SK-N-SH treated with all-trans-retinoic acid at 6 μM for 48 hours (cell line): ENCODE data around the gene USP40.

Source experiments
- ATAC-seq: fragments of 200-7000 bp; cut with Tn5 transposase; 3 replicates; pipeline ENCODE4 v1.9.1; 2020; ENCODE audit warnings: mild to moderate bottlenecking, moderate library complexity
- ARNTL ChIP-seq: fragments of 450-650 bp; formaldehyde crosslinking; IDR thresholded peaks from 2 replicates; pipeline ENCODE4 v1.5.0; 2020; ENCODE audit warnings: low read depth, mild to moderate bottlenecking, moderate library complexity, borderline replicate concordance
- BACH2 ChIP-seq: fragments of 250-450 bp; sonication (Bioruptor Pico); IDR thresholded peaks from 2 replicates; pipeline ENCODE4 v1.9.0; 2021; ENCODE audit warnings: mild to moderate bottlenecking, borderline replicate concordance
- CREB5 ChIP-seq: fragments of 250-450 bp; sonication (Bioruptor Pico); IDR thresholded peaks from 2 replicates; pipeline ENCODE4 v1.5.1; 2020; ENCODE audit warnings: low read depth, mild to moderate bottlenecking, moderate library complexity
- CSDC2 ChIP-seq: fragments of 250-450 bp; sonication (Bioruptor Pico); IDR thresholded peaks from 2 replicates; pipeline ENCODE4 v1.5.0; 2020; ENCODE audit warnings: mild to moderate bottlenecking, moderate library complexity
- CSRNP3 ChIP-seq: fragments of 250-450 bp; sonication (Bioruptor Pico); IDR thresholded peaks from 2 replicates; pipeline ENCODE4 v1.5.1; 2021; ENCODE audit warnings: mild to moderate bottlenecking, moderate library complexity
- ESRRG ChIP-seq: fragments of 250-450 bp; sonication (Bioruptor Pico); IDR thresholded peaks from 2 replicates; pipeline ENCODE4 v1.6.1; 2021; ENCODE audit warnings: mild to moderate bottlenecking
- GLIS3 ChIP-seq: fragments of 250-450 bp; sonication (Bioruptor Pico); IDR thresholded peaks from 2 replicates; pipeline ENCODE4 v1.5.0; 2020; ENCODE audit warnings: mild to moderate bottlenecking, moderate library complexity
- OSR1 ChIP-seq: fragments of 250-450 bp; sonication (Bioruptor Pico); IDR thresholded peaks from 2 replicates; pipeline ENCODE4 v1.8.0; 2022; ENCODE audit warnings: moderate library complexity, mild to moderate bottlenecking, inconsistent platforms
- PATZ1 ChIP-seq: fragments of 250-450 bp; sonication (Bioruptor Pico); IDR thresholded peaks from 2 replicates; pipeline ENCODE4 v1.8.0; 2020; ENCODE audit warnings: mild to moderate bottlenecking, moderate library complexity, borderline replicate concordance
- POU6F1 ChIP-seq: fragments of 250-450 bp; sonication (Bioruptor Pico); IDR thresholded peaks from 2 replicates; pipeline ENCODE4 v1.8.0; 2021; ENCODE audit warnings: low read depth, mild to moderate bottlenecking, moderate library complexity, borderline replicate concordance
- PPARA ChIP-seq: fragments of 250-450 bp; sonication (Bioruptor Pico); IDR thresholded peaks from 2 replicates; pipeline ENCODE4 v1.5.0; 2020; ENCODE audit warnings: mild to moderate bottlenecking, borderline replicate concordance
- RARB ChIP-seq: fragments of 250-450 bp; sonication (Bioruptor Pico); IDR thresholded peaks from 2 replicates; pipeline ENCODE4 v1.8.0; 2021; ENCODE audit warnings: mild to moderate bottlenecking, moderate library complexity
- SNAI2 ChIP-seq: fragments of 250-450 bp; sonication (Bioruptor Pico); IDR thresholded peaks from 2 replicates; pipeline ENCODE4 v1.5.0; 2020; ENCODE audit warnings: mild to moderate bottlenecking, moderate library complexity
- TCF4 ChIP-seq: fragments of 250-450 bp; sonication (Bioruptor Pico); IDR thresholded peaks from 2 replicates; pipeline ENCODE4 v1.8.0; 2021; ENCODE audit warnings: mild to moderate bottlenecking, moderate library complexity, borderline replicate concordance
- TOX ChIP-seq: fragments of 250-450 bp; sonication (Bioruptor Pico); IDR thresholded peaks from 2 replicates; pipeline ENCODE4 v1.8.0; 2021; ENCODE audit warnings: mild to moderate bottlenecking, moderate library complexity, borderline replicate concordance
- ZC3H10 ChIP-seq: fragments of 250-450 bp; sonication (Bioruptor Pico); IDR thresholded peaks from 2 replicates; pipeline ENCODE4 v1.5.1; 2021; ENCODE audit warnings: mild to moderate bottlenecking, moderate library complexity
- ZFP3 ChIP-seq: fragments of 250-450 bp; sonication (Bioruptor Pico); IDR thresholded peaks from 2 replicates; pipeline ENCODE4 v1.5.0; 2020; ENCODE audit warnings: mild to moderate bottlenecking, moderate library complexity
- ZFP30 ChIP-seq: fragments of 450-650 bp; formaldehyde crosslinking; IDR thresholded peaks from 2 replicates; pipeline ENCODE4 v1.5.0; 2022; ENCODE audit warnings: mild to moderate bottlenecking, moderate library complexity
- ZNF565 ChIP-seq: fragments of 450-650 bp; formaldehyde crosslinking; conservative IDR thresholded peaks from 2 replicates; pipeline ENCODE4 v1.5.0; 2020; ENCODE audit warnings: low read depth, mild to moderate bottlenecking, moderate library complexity
- ZNF70 ChIP-seq: fragments of 450-650 bp; formaldehyde crosslinking; IDR thresholded peaks from 2 replicates; pipeline ENCODE4 v1.5.0; 2020; ENCODE audit warnings: mild to moderate bottlenecking, moderate library complexity
- ZNF8 ChIP-seq: fragments of 450-650 bp; formaldehyde crosslinking; IDR thresholded peaks from 2 replicates; pipeline ENCODE4 v1.5.0; 2020; ENCODE audit warnings: mild to moderate bottlenecking, moderate library complexity

The USP40 gene

GRCh38 chr2:233449921-233450863, 116.4 kb downstream of the USP40 start:
- ATAC-seq = no peak
- TF ChIP-seq ARNTL (no peak), OSR1 (CRISPR knock-in tag) (no peak), ZFP3 (CRISPR knock-in tag) (no peak), CSRNP3 (no peak), TOX (CRISPR knock-in tag) (no peak), GLIS3 (CRISPR knock-in tag) (no peak), TCF4 (CRISPR knock-in tag) (no peak), CSDC2 (CRISPR knock-in tag) (no peak), ZFP30 (CRISPR knock-in tag) (no peak), PPARA (no peak), POU6F1 (no peak), SNAI2 (CRISPR knock-in tag) (no peak), ZC3H10 (CRISPR knock-in tag) (no peak), RARB (CRISPR knock-in tag) (no peak), ESRRG (CRISPR knock-in tag) (no peak), CREB5 (no peak), ZNF70 (CRISPR knock-in tag) (no peak), BACH2 (CRISPR knock-in tag) (no peak)
- TF ChIP-seq, all 23 proteins: peak for 0

- TF ChIP-seq CREB5 (no peak), ZC3H10 (CRISPR knock-in tag) (no peak), ZFP30 (CRISPR knock-in tag) (no peak), ZNF565 (CRISPR knock-in tag) (no peak), TOX (CRISPR knock-in tag) (no peak), ZFP3 (CRISPR knock-in tag) (no peak), GLIS3 (CRISPR knock-in tag) (no peak), ZNF70 (CRISPR knock-in tag) (no peak), PPARA (no peak), TCF4 (CRISPR knock-in tag) (no peak), RARB (CRISPR knock-in tag) (no peak), ZNF8 (no peak), ARNTL (no peak), CSDC2 (CRISPR knock-in tag) (no peak), PATZ1 (CRISPR knock-in tag) (no peak), ESRRG (CRISPR knock-in tag) (no peak), OSR1 (CRISPR knock-in tag) (no peak)
- ATAC-seq = no peak; the same call in 2 of the 3 replicates
Measured at GRCh38 chr2:233449081-233449901, 117.3 kb downstream of the USP40 start.
